Peyer's patch (tissue), 4 donors: Measurements from ENCODE around the gene DEAF1.

ENCODE experiments used
- CTCF ChIP-seq, 6 experiments: fragments of 450-650 bp in 4 of 6; fragments of 200-600 bp in 2 of 6; sonication (generic) in 1 of 6; IDR thresholded peaks; one replicate each; pipeline ENCODE4 v1.5.1; 2017 to 2019; ENCODE audit warnings: antibody characterized with exemption in 6 of 6, mild to moderate bottlenecking in 3 of 6, moderate library complexity in 1 of 6
- POLR2A ChIP-seq, 2 donors: fragments of 450-650 bp; IDR thresholded peaks; one replicate each; pipeline ENCODE4 v1.5.1; 2017; ENCODE audit warnings: antibody characterized with exemption in 2 of 2, mild to moderate bottlenecking in 2 of 2, moderate library complexity in 2 of 2

DNA sequence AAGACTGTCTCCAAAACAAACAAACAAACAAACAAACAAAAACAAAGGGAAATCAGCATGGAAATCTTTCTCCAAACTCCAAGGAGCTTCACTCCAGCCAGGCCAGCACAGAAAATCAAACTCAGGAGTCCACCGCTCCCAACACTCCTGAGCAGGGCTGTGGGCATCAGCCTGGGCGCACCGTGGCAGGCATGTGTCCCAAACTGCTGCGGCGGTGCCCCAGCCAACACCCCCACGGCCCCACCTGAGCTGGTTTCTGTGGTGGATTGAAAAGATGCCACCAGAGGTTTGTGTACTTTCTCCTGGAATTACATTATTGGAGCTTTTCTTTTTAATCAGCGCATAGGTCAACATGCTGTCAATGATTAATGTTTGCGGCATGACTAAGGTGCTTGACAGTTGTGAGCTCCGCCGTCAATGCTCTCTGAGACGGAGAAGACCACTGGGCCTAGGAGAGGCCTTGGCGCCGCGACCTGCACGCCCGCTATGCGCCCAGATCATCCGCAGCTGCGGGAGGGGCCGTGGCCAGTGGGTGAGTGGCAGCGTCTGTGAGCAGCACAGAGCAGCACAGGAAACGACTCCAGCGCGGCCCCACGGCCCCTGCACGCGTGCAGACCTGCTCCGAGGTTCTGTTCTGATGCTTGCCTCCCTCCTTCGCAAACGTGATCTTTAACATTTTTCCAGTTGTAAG, 39.8 kb downstream of the DEAF1 start:
- TF ChIP-seq POLR2A (IDR thresholded peaks at IDR 0.05) (no peak), CTCF (IDR thresholded peaks at IDR 0.05) (no peak)
